ENCODE data around the gene CCDC51. TPM values are rescaled to one million over a fixed set of nuclear protein-coding genes. Genes with fewer than 3 reads are reported as not detected.

Gene CCDC51
- total RNA-seq, 1 donor: 17.4 TPM

DNA sequence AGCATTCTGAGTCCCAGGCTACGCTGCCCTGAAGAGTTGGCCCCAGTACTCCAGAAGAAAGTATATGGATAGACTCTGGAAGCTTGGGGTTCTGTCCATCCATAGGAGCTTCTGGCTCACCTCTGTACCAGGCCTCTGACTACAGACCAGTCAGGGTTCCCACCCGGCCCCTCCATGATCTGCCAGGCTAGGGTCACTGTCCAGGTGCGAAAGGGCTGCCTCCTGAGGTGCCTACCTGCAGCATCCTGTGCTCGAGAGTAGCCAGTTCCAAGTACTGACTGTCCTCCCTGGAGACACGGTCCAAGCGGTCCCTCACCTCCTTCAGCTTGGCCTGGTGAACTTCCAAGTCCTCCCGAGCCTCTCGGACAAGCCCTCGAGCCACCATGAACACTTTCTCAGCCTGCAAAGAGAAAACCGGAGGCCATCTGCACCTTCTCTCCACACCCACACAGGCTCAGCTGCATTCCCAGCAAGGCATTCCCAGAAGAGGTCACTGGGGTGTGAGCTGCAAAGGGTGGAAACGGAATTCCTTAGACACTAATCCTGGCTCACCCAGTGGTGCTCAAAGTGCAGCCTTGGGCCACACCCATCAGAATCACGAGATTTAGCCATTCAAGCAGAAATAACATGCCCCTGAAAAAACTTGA, 6.3 kb downstream of the CCDC51 start:
- Histone ChIP-seq H3K9me3 (ENCODE audit: low read depth, low read length) (no peaks in the 10 kb centered on the region), H3K27me3 (ENCODE audit: insufficient read depth, low read length) (no peaks in the 10 kb centered on the region), H3K36me3 (ENCODE audit: insufficient read depth, low read length) (peaks cover 21% of the 10 kb centered on the region), H3K79me2 (ENCODE audit: insufficient read depth, low read length) (peaks cover 6% of the 10 kb centered on the region), H4K20me1 (ENCODE audit: insufficient read depth, low read length) (no peaks in the 10 kb centered on the region), H2AFZ (ENCODE audit: low read length) (no peak overlapping the region), H3K27ac (ENCODE audit: low read depth, low read length) (no peak overlapping the region), H3K4me3 (ENCODE audit: insufficient read depth, low read length) (no peak overlapping the region), H3K4me1 (ENCODE audit: insufficient read depth, low read length) (peaks cover 17% of the 10 kb centered on the region), H3K4me2 (ENCODE audit: insufficient read depth, low read length) (peak overlapping the region; percentile 19)
- TF ChIP-seq, protein P1, sequence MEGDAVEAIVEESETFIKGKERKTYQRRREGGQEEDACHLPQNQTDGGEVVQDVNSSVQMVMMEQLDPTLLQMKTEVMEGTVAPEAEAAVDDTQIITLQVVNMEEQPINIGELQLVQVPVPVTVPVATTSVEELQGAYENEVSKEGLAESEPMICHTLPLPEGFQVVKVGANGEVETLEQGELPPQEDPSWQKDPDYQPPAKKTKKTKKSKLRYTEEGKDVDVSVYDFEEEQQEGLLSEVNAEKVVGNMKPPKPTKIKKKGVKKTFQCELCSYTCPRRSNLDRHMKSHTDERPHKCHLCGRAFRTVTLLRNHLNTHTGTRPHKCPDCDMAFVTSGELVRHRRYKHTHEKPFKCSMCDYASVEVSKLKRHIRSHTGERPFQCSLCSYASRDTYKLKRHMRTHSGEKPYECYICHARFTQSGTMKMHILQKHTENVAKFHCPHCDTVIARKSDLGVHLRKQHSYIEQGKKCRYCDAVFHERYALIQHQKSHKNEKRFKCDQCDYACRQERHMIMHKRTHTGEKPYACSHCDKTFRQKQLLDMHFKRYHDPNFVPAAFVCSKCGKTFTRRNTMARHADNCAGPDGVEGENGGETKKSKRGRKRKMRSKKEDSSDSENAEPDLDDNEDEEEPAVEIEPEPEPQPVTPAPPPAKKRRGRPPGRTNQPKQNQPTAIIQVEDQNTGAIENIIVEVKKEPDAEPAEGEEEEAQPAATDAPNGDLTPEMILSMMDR (IDR thresholded peaks at IDR 0.05; ENCODE audit: extremely low read depth, low read depth, low read length): no peak
- peak; percentile 95 for DNase-seq (ENCODE audit: insufficient read length, low spot score, missing footprints)

DNA sequence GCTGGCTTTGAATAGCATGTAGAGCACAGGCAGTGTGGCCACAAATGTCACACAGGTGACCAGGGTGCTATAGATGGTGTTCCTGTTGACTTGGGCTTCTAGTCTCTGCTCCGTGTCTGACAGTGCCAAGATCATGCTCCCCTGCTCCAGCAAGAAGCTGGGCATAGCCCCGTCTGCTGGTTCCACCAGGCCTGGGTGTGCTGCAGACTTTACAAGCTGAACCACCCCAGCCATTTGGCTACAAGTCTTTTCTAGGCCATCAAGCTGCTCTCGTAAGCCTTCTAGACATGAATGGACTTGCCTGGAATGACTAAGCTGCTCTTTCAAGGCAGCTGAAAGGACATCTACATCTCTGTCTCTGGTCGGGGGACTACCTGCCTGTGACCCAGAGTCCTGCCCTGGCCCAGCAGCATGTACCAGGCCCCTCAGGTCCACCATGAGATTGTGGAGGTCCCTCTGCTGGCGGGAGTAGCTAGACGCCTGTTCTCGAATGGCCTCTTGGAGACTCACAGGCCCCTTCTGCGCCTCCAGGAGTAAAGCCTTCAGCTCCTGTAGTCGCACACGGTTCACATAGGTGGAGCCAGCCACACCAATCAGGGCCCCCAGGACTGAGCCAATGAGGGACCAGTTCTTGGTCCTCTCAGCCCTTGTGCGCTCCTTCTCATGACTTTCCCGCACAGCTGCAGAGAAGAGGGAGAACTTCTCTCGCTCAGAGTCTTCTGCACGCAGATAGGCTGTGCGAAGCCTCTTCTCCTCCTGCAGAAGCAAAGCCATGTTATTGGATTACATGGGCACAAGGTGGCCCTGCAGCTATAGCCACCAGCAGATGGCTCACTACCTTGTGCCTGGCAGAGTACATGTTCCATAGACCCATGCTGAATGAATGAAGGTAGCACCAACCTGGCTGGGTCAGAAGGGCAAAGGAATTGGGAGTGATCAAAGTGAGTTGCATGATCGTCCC, 7.2 kb downstream of the CCDC51 start:
- peaks cover 17% of the 10 kb centered on the region for H3K4me1 ChIP-seq (ENCODE audit: insufficient read depth, low read length)
- peaks cover 7% of the 10 kb centered on the region for H4K20me1 ChIP-seq (ENCODE audit: insufficient read depth, low read length)
- H2AFZ ChIP-seq (ENCODE audit: low read length): no peak overlapping the region
- DNase-seq (ENCODE audit: insufficient read length, low spot score, missing footprints): peak; percentile 58
- H3K4me3 ChIP-seq (ENCODE audit: insufficient read depth, low read length): no peak overlapping the region
- peaks cover 3% of the 10 kb centered on the region for H3K79me2 ChIP-seq (ENCODE audit: insufficient read depth, low read length)
- no peak overlapping the region for H3K27ac ChIP-seq (ENCODE audit: low read depth, low read length)
- H3K4me2 ChIP-seq (ENCODE audit: insufficient read depth, low read length): no peak overlapping the region
- H3K36me3 ChIP-seq (ENCODE audit: insufficient read depth, low read length): peaks cover 21% of the 10 kb centered on the region
- peaks cover 7% of the 10 kb centered on the region for H3K27me3 ChIP-seq (ENCODE audit: insufficient read depth, low read length)
- TF ChIP-seq, protein P1 (IDR thresholded peaks at IDR 0.05; ENCODE audit: extremely low read depth, low read depth, low read length): no peak
- no peaks in the 10 kb centered on the region for H3K9me3 ChIP-seq (ENCODE audit: low read depth, low read length)

DNA sequence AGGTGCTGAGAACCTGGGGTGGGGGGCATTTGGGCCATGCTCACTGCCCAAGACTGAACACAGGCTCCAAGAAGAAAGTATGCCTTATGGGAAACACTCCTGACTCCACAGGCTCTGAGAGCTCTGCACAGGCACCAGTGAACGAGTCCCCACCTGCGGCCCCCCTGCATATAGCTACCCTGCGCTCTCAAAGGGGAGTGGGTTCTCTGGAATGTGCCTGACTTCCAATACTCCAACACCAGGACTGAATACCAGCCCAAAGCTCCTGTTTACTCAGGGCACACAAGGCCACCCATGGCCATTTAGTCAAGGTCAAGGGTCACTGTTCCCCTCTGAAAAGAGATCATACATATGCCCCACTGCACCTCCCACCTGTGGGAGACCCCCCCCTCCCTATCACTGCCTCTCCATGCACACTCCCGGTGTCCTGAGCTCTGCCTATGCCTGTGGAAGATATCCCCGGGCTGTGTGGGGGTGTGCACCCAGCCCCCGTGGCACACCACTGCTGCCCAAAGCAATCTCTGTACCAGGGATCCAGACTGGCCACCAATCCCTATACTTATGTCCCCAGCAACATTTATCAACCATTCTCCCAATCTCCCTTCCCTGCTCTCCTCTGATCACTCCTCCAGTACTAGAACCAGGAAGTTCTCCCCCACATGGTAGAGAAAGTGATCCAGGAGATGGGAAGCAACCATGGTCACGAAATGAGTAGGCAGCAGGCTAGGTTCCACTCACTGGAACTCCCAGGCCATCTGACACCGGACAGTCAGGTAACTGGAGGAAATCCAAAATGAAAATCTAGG, 8.5 kb downstream of the CCDC51 start:
- Histone ChIP-seq H3K4me1 (ENCODE audit: insufficient read depth, low read length) (peaks cover 24% of the 10 kb centered on the region), H2AFZ (ENCODE audit: low read length) (no peak overlapping the region), H3K4me3 (ENCODE audit: insufficient read depth, low read length) (no peak overlapping the region), H4K20me1 (ENCODE audit: insufficient read depth, low read length) (peaks cover 9% of the 10 kb centered on the region), H3K9me3 (ENCODE audit: low read depth, low read length) (no peaks in the 10 kb centered on the region), H3K27ac (ENCODE audit: low read depth, low read length) (no peak overlapping the region), H3K27me3 (ENCODE audit: insufficient read depth, low read length) (peaks cover 12% of the 10 kb centered on the region), H3K79me2 (ENCODE audit: insufficient read depth, low read length) (peaks cover 3% of the 10 kb centered on the region), H3K36me3 (ENCODE audit: insufficient read depth, low read length) (peaks cover 21% of the 10 kb centered on the region), H3K4me2 (ENCODE audit: insufficient read depth, low read length) (no peak overlapping the region)
- peak; percentile 58 for DNase-seq (ENCODE audit: insufficient read length, low spot score, missing footprints)
- TF ChIP-seq, protein P1 (IDR thresholded peaks at IDR 0.05; ENCODE audit: extremely low read depth, low read depth, low read length): no peak
